Glutamatergic neuron (in vitro differentiated cells): ENCODE results near the gene SEC23IP. TPM values are rescaled to one million over a fixed set of nuclear protein-coding genes. Genes with fewer than 3 reads are reported as not detected.

Experiments used
- DNase-seq: peaks from one replicate; pipeline ENCODE4 v3.0.0; 2022
- H3K27ac Mint-ChIP-seq: one replicate; pipeline ENCODE4 v1.8.0; 2020; ENCODE audit warnings: mild to moderate bottlenecking, mixed read lengths, inconsistent platforms; ENCODE audit not compliant: unreplicated experiment
- H3K27me3 Mint-ChIP-seq: one replicate; pipeline ENCODE4 v1.8.0; 2020; ENCODE audit warnings: mild to moderate bottlenecking, moderate library complexity, mixed read lengths, inconsistent platforms; ENCODE audit not compliant: unreplicated experiment
- H3K36me3 Mint-ChIP-seq: one replicate; pipeline ENCODE4 v1.8.0; 2020; ENCODE audit warnings: mild to moderate bottlenecking, mixed read lengths, inconsistent platforms; ENCODE audit not compliant: unreplicated experiment
- H3K4me1 Mint-ChIP-seq: one replicate; pipeline ENCODE4 v1.8.0; 2020; ENCODE audit warnings: mild to moderate bottlenecking, low read depth, mixed read lengths, inconsistent platforms; ENCODE audit not compliant: unreplicated experiment
- H3K4me3 Mint-ChIP-seq: one replicate; pipeline ENCODE4 v1.8.0; 2020; ENCODE audit warnings: mild to moderate bottlenecking, mixed read lengths, inconsistent platforms; ENCODE audit not compliant: unreplicated experiment
- H3K9me3 Mint-ChIP-seq: one replicate; pipeline ENCODE4 v1.8.0; 2020; ENCODE audit warnings: mild to moderate bottlenecking, moderate library complexity, mixed read lengths, inconsistent platforms; ENCODE audit not compliant: unreplicated experiment
- total RNA-seq: library from RNA; stranded (reverse); fragmentation: NEBNext Ultra II Directional; extraction: Animal tissue kit (Norgen Biotek cat#: 25700); gene quantifications from one replicate; pipeline ENCODE4 v1.2.1, GENCODE V29; 2021; ENCODE audit not compliant: unreplicated experiment
- TF ChIP-seq, protein P1 (sequence below): fragments of 200-600 bp; sonication (generic); IDR thresholded peaks from one replicate; pipeline ENCODE4 v1.5.0; 2021; ENCODE audit not compliant: partially characterized antibody, unreplicated experiment

SEC23IP gene
- total RNA-seq, 1 donor from 2014 or later: 65.0 TPM

DNA sequence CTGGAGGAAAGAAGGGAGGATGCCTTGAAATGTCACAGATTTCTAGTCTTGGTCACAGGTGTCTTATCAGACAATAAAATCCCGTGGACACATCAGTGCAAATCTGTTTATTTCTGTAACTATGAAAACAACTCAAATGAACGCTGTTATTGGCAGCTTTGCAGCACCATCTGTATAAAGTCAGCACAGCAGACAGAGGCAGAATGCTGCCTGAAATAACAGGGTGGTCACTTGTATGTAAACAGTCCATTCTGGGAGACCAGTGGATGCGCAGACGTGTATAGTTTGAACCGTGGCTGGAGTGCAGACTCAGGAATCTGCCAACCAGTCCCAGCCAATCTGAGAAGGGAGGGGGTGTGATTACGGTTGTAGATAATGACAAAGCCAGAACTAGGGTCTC, 54.8 kb downstream of the SEC23IP start:
- TF ChIP-seq, protein P1, sequence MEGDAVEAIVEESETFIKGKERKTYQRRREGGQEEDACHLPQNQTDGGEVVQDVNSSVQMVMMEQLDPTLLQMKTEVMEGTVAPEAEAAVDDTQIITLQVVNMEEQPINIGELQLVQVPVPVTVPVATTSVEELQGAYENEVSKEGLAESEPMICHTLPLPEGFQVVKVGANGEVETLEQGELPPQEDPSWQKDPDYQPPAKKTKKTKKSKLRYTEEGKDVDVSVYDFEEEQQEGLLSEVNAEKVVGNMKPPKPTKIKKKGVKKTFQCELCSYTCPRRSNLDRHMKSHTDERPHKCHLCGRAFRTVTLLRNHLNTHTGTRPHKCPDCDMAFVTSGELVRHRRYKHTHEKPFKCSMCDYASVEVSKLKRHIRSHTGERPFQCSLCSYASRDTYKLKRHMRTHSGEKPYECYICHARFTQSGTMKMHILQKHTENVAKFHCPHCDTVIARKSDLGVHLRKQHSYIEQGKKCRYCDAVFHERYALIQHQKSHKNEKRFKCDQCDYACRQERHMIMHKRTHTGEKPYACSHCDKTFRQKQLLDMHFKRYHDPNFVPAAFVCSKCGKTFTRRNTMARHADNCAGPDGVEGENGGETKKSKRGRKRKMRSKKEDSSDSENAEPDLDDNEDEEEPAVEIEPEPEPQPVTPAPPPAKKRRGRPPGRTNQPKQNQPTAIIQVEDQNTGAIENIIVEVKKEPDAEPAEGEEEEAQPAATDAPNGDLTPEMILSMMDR: no peak
- no peak overlapping the region for H3K27ac Mint-ChIP-seq
- DNase-seq: no peak
- H3K9me3 Mint-ChIP-seq: peaks cover 3% of the 10 kb centered on the region
- no peaks in the 10 kb centered on the region for H3K4me1 Mint-ChIP-seq
- H3K36me3 Mint-ChIP-seq: peaks cover 9% of the 10 kb centered on the region
- H3K27me3 Mint-ChIP-seq: no peaks in the 10 kb centered on the region
- no peak overlapping the region for H3K4me3 Mint-ChIP-seq

DNA sequence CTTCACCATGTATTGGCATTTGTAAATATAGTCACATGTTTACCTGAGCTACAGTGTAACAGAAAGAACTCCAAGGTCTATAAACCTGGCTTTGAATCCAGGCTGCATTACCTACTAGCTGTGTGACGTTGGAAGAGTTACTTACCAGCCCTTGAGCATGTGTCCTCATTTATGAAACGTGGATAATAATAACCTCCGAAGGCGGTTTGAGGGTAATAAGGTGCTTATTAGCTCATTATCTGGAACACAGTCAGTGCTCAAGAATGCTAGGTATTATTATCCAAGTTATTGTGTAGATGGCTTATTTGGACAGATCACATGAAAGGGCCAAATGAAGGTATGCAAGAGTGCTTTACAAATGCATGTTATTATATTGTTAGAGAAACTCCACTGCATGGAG, 64.9 kb downstream of the SEC23IP start:
- TF ChIP-seq, protein P1: no peak
- Mint-ChIP-seq H3K4me1 (peaks cover 3% of the 10 kb centered on the region), H3K27me3 (peaks cover 3% of the 10 kb centered on the region), H3K4me3 (no peak overlapping the region), H3K27ac (no peak overlapping the region), H3K9me3 (no peaks in the 10 kb centered on the region), H3K36me3 (peaks cover 5% of the 10 kb centered on the region)
- no peak for DNase-seq

DNA sequence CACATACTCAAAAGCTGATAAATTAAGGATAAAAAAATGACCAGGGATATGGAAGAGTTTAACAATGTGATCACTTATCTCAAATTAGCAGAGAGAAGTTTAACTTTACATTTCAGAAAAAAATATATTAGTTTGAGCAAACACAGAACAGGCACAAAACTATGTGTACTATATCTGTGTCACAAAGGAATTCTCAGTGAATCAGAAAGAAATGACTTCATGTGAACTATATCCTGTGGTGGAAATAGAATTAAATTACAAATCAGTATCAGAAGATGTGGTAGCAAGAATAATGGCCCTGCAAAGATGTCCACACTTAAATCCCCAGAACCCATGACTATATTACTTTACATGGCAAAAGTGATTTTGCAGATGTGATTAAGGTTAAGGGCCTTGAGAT, 70.3 kb downstream of the SEC23IP start:
- no peak overlapping the region for H3K4me3 Mint-ChIP-seq
- TF ChIP-seq, protein P1: no peak
- peaks cover 23% of the 10 kb centered on the region for H3K36me3 Mint-ChIP-seq
- H3K9me3 Mint-ChIP-seq: peaks cover 6% of the 10 kb centered on the region
- peaks cover 2% of the 10 kb centered on the region for H3K27me3 Mint-ChIP-seq
- no peak overlapping the region for H3K27ac Mint-ChIP-seq
- no peaks in the 10 kb centered on the region for H3K4me1 Mint-ChIP-seq
- DNase-seq: no peak

DNA sequence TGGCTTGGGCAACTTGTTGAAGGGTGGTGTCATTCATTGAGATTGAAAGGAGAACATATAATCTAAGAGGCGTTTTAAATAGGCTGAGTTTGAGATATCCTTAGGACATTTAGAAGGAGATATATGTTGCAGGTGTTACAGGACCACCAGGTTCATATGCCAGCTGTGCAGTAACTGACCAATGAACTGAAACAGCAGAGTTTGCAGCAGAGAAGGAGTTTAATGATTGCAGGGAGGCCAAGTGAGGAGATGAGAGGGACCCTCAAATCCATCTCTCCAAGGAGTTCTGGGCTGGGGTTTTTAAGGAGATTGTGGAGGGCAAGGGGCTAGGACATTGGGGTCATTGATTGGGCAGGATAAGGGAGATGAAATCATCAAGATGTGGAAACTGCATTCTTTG, 74.5 kb downstream of the SEC23IP start:
- Mint-ChIP-seq H3K36me3 (peaks cover 22% of the 10 kb centered on the region), H3K4me3 (no peak overlapping the region), H3K27me3 (no peaks in the 10 kb centered on the region), H3K27ac (no peak overlapping the region), H3K4me1 (no peaks in the 10 kb centered on the region), H3K9me3 (peaks cover 6% of the 10 kb centered on the region)
- TF ChIP-seq, protein P1: no peak
- no peak for DNase-seq

DNA sequence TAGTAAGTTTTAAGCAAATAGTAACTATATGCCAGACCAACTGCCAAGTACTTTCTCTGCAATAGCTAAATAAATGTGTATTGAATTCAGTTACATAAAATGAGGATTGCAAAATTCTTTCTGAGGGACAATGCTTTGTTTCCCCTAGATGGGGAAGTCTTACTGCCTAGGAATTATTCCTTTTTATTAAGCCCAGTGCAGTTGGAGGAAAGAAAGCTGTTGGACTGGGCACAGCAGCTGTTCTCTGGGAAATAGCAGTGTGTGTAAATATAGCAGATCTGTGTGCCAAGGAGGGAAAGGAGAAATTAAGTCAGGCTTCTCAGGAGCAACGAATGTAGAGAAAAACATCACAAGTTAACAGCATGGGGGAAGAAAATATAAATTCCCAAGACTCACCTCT, 77.1 kb downstream of the SEC23IP start:
- H3K4me1 Mint-ChIP-seq: no peaks in the 10 kb centered on the region
- no peak for DNase-seq
- no peak overlapping the region for H3K27ac Mint-ChIP-seq
- H3K27me3 Mint-ChIP-seq: no peaks in the 10 kb centered on the region
- TF ChIP-seq, protein P1: no peak
- H3K9me3 Mint-ChIP-seq: peaks cover 6% of the 10 kb centered on the region
- H3K4me3 Mint-ChIP-seq: no peak overlapping the region
- H3K36me3 Mint-ChIP-seq: peaks cover 11% of the 10 kb centered on the region
